Ascending aorta (tissue), 2 donors: ENCODE results near the gene TRAPPC2L. TPM values are rescaled to one million over a fixed set of nuclear protein-coding genes. Genes with fewer than 3 reads are reported as not detected.

Experiments
- DNase-seq, 2 donors: peaks; one replicate each; pipeline ENCODE4 v3.0.0-alpha.2; 2019; ENCODE audit warnings: low spot score in 2 of 2
- H3K27ac ChIP-seq, 2 donors: fragments of 200-600 bp; sonication (generic); one replicate each; pipeline ENCODE4 v1.5.1; 2016 to 2017; ENCODE audit warnings: mild to moderate bottlenecking in 1 of 2
- H3K27me3 ChIP-seq: fragments of 200-600 bp; sonication (generic); one replicate; pipeline ENCODE4 v1.5.1; 2017
- H3K36me3 ChIP-seq, 2 donors: fragments of 200-600 bp; sonication (generic); one replicate each; pipeline ENCODE4 v1.5.1; 2016
- H3K4me1 ChIP-seq, 2 donors: fragments of 200-600 bp; sonication (generic); one replicate each; pipeline ENCODE4 v1.5.1; 2016 to 2017; ENCODE audit warnings: mild to moderate bottlenecking in 1 of 2
- H3K4me3 ChIP-seq, 2 donors: fragments of 200-600 bp; sonication (generic); one replicate each; pipeline ENCODE4 v1.5.1; 2016 to 2017; ENCODE audit warnings: mild to moderate bottlenecking in 1 of 2
- H3K9me3 ChIP-seq, 2 donors: fragments of 200-600 bp; sonication (generic); one replicate each; pipeline ENCODE4 v1.5.1; 2016
- CTCF ChIP-seq, 3 experiments: fragments of 200-600 bp in 2 of 3; fragments of 450-650 bp in 1 of 3; sonication (generic) in 2 of 3; IDR thresholded peaks; one replicate each; pipeline ENCODE4 v1.5.1; 2016 to 2019; ENCODE audit warnings: antibody characterized with exemption in 3 of 3, mild to moderate bottlenecking in 1 of 3, moderate library complexity in 1 of 3
- intact Hi-C: fragments of 100-400 bp; cut with DNase I; formaldehyde crosslinking; loops from one replicate; pipeline ENCODE4 v1.15.1; 2023
- total RNA-seq: library from RNA; depleted of rRNA; stranded (reverse); fragments of >200 nt; gene quantifications from one replicate; pipeline ENCODE4 v1.1.0, GENCODE V29; 2016

The TRAPPC2L gene
- total RNA-seq, 1 donor from 2014 or later, result 7.6 TPM

GRCh38 chr16:88812513-88813268, 44.2 kb upstream of the TRAPPC2L start:
- Histone ChIP-seq H3K9me3 (no peaks in the 10 kb centered on the region), H3K4me3 (peak overlapping the region; percentile 80 to 83), H3K4me1 (peaks cover 8 to 21% of the 10 kb centered on the region in 2 donors), H3K27me3 (no peaks in the 10 kb centered on the region), H3K27ac (peak overlapping the region; percentile 86 to 93), H3K36me3 (peaks cover 12 to 22% of the 10 kb centered on the region in 2 donors)
- peak in 1 of 3 experiments; percentile 5 for TF ChIP-seq CTCF (IDR thresholded peaks at IDR 0.05)
- DNase-seq, result peak in 1 of 2 donors; percentile 80
- intact Hi-C loops, result loop anchor here (1.0 to 5.0 kb wide), 4 partner anchors 27 to 1160 kb away; partner anchors contain the start of genes MVD, PIEZO1 and ZNF778

- H3K27ac ChIP-seq, result peak overlapping the region; percentile 86 to 93
- intact Hi-C loops, result loop anchor here (2.0 to 5.0 kb wide), 3 partner anchors 151 to 1159 kb away; partner anchors contain the start of genes MVD and ZNF778
- peaks cover 8 to 14% of the 10 kb centered on the region in 2 donors for H3K36me3 ChIP-seq
These were observed 43.4 kb upstream of the TRAPPC2L start for GRCh38 chr16:88813269-88814143.

GRCh38 chr16:88814144-88814502, 42.8 kb upstream of the TRAPPC2L start:
- TF ChIP-seq CTCF (IDR thresholded peaks at IDR 0.05), result no peak
- no peak overlapping the region for H3K4me3 ChIP-seq
- H3K27me3 ChIP-seq, result no peaks in the 10 kb centered on the region
- H3K9me3 ChIP-seq, result no peaks in the 10 kb centered on the region
- intact Hi-C loops, result loop anchor here (5.0 kb wide), 2 partner anchors 152 to 1158 kb away; partner anchors contain the start of gene MVD
- peaks cover 8 to 21% of the 10 kb centered on the region in 2 donors for H3K4me1 ChIP-seq
- no peak overlapping the region for H3K27ac ChIP-seq
- DNase-seq, result no peak
- H3K36me3 ChIP-seq, result peaks cover 4 to 9% of the 10 kb centered on the region in 2 donors

More at GRCh38 chr16:88813269-88814143, 43.4 kb upstream of the TRAPPC2L start:
- H3K4me1 ChIP-seq, result peaks cover 8 to 21% of the 10 kb centered on the region in 2 donors
- DNase-seq, result no peak
- H3K9me3 ChIP-seq, result no peaks in the 10 kb centered on the region
- peak overlapping the region in 1 of 2 donors; percentile 83 for H3K4me3 ChIP-seq
- H3K27me3 ChIP-seq, result no peaks in the 10 kb centered on the region
- TF ChIP-seq CTCF (IDR thresholded peaks at IDR 0.05), result no peak

GRCh38 chr16:88815227-88815626, 41.7 kb upstream of the TRAPPC2L start:
- Histone ChIP-seq H3K27me3 (no peaks in the 10 kb centered on the region), H3K36me3 (no peaks in the 10 kb centered on the region), H3K9me3 (no peaks in the 10 kb centered on the region), H3K4me1 (peaks cover 5 to 12% of the 10 kb centered on the region in 2 donors), H3K4me3 (no peak overlapping the region), H3K27ac (no peak overlapping the region)
- DNase-seq, result no peak
- intact Hi-C loops, result no loop called here
- no peak for TF ChIP-seq CTCF (IDR thresholded peaks at IDR 0.05)

GRCh38 chr16:88815901-88816589, 40.9 kb upstream of the TRAPPC2L start:
- no peak overlapping the region for H3K27ac ChIP-seq
- TF ChIP-seq CTCF (IDR thresholded peaks at IDR 0.05), result peak; percentile 33 to 53 (median 36)
- no peak overlapping the region for H3K4me3 ChIP-seq
- H3K27me3 ChIP-seq, result no peaks in the 10 kb centered on the region
- DNase-seq, result no peak
- peaks cover 0 to 7% of the 10 kb centered on the region in 2 donors for H3K4me1 ChIP-seq
- intact Hi-C loops, result no loop called here
- H3K9me3 ChIP-seq, result no peaks in the 10 kb centered on the region
- peaks cover 3 to 5% of the 10 kb centered on the region in 2 donors for H3K36me3 ChIP-seq
